Stimulated activated CD4-positive, alpha-beta T cell treated with anti-CD3 and anti-CD28 coated beads, Interleukin-1b, Interleukin-23, amount 100 ng/mL, for 48 hours (primary cell): Measurements from ENCODE around the gene GSTO1.
"Not testable (repeated sequence)": the region's sequence is repeated elsewhere in the genome, so short reads cannot be mapped to it uniquely, and the experiment has no call there.

Source experiments
- DNase-seq: peaks from one replicate; pipeline ENCODE4 v3.0.0-alpha.2; 2020

GSTO1 gene

DNA sequence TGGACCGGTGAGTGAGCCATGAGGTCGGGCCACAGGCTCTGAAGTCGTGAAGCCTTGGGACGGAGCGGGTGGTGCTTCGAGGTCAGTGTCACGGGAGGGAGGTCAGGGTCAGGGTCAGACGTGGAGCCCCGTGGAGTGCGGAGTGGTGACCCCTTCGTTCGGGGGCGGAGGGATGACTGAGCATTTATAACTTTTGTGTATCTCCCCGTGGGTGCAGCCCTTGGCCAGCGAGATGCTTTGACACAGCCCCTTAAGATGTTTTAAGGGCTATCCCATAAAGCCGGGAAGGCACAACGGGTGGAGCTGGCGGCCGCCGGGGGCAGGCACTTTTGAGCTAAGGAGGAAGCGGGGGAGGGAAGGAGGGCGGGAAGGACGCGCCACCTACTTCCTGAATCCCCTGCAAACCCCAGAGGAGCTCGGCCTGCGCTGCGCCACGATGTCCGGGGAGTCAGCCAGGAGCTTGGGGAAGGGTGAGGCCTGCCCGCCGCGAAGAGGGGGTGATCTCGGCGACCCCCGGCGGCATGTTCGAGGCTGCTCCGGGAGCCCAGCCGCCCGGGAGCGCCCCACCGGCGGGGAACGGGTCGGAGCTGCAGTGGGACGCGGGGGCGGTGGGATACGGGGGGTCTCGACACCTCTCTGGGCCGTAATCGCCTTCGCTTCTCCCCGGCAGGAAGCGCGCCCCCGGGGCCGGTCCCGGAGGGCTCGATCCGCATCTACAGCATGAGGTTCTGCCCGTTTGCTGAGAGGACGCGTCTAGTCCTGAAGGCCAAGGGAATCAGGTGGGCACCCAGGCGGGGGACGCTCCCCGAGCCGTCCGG lies at the start of gene GSTO1:
Gene GSTO1 (plus strand): TSS at position 400 of the 818 bp plus-strand sequence. CDS start 37 bp downstream, at position 437.
- peak; percentile 57 for DNase-seq

DNA sequence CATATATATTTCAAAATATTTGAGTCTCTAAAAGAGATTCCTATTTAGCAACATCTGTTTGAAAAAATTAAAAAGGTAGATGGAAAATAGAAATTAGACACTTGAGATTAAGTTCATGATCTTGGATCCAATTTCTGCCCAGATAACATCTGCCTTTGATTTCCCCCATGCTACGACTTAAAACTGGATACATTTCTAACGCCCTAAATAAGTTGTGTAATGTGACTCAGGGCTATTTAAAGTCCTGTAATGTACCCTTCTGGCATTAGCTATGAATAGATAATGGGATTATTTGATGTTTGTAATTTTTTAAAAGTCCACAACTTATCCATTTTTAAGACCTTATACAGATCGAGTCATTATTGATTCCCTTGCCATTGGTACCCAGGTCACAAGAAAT lies 46.0 kb upstream of the GSTO1 start:
- DNase-seq: no peak

DNA sequence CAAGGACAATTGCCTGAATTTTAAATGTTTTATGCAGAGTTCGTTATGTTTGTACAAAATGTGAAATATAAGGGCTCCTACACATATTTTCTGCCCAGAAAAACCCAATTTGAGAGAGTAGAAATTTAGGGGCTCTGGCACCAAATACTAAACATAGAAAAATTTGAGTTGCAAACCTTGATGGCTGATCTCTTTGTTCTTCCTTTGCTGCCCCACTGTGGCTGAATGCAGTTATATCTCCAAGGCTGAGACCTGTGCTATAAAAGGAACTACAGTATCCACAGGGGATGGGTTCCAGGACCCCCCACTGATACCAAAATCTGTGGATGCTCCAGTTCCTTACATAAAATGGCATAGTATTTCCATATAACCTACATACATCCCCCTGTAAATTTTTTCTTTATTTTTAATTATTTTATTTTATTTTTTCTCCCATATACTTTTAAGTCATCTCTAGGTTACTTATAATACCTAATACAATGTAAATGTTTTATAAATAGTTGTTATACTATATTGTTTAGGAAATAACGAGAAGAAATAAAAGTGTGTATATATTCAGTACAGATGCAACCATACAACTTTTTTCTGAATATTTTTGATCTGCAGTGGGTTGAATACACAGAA lies 45.0 kb upstream of the GSTO1 start:
- peak; percentile 14 for DNase-seq

DNA sequence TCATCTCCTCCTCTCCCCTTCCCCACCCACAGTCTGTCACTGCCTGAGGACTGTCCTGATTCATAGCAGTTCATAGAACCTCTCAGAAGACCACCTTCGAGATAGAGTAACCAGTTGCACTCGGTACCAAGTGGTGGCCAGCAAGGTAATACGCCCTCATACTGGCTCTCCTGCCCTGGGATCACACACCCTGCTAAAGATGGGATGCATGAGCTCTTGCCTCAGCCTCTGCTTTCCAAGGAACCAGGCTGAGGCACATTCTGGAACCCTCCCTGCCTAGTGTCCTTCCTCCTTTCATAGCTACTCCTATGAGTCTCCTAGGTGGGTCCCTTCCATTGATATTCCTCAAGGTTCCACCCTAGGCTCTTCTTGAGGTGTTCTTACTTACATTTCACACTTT lies 38.1 kb upstream of the GSTO1 start:
- no peak for DNase-seq

DNA sequence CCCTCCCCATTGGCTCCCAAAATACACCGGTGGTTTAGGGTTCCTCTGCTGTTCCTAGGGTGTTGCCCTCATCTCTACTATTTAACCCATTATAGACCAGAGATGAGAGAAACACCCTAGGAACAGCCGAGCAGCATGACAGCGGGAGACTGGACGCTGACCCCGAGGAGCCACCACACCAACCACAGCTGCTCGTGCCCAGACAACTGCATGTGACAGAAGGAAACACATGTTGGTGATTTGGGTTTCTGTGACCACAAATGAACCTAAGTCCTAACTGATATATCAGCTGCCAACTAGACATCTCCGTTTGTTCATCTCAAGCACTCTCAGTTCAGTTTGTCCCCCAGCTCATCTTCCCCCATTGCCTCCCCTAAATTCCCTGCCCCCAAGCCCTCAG lies 35.9 kb upstream of the GSTO1 start:
- no peak for DNase-seq

DNA sequence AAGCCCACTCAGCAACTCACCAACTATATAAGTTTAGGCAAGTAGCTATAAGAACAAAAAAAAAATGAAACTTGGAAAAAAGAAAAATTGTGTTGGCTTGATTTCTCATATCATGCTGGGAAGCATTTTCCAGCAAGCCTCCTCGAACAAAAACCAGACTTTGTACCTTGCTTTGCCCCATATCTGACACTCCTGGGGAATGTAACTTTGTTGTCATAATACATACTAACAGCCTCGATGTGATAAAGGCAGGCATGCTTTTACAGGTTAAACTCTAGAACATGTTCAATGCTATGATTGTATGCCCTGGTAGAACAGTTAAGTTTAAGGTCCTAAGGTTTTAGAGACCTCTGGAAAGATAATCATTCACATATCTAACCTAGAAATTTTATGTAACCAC lies 34.2 kb upstream of the GSTO1 start:
- no peak for DNase-seq

DNA sequence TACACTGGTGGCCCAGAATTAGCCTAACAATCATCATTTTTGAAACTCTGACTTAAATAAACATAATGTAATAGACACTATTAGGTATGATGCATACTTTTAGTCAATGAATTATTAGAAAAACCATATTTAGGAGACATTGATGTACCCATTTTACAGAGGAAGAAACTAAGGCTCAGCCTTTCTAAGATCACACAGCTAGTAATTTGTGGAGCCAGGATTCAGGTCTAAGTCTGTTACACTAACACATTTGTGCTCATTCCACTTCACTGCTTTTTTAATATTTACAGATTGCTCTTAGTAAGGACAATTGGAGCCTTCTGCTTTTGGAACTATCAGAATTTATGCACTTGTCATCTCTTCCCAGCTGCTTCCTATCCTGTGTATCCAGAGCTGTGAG lies 31.4 kb upstream of the GSTO1 start:
- DNase-seq: no peak

DNA sequence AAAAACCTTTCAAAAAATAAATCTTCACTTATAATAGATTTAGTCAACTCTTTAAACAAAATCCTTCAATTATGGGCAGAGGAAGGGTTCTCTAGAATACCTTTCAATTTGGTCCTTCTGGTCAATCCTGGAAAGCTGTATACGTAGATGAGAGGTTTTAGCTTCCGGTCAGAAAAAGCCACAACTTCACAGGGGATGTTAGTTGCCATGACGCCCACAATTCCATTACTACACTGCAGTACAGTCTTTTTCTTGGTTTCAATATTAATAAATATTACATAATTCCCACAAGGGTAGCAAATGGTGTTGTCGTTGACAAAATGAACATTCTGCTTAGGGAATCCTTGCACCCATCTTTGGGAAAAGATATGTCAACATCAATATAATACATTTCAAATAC lies 24.2 kb upstream of the GSTO1 start:
- no peak for DNase-seq

DNA sequence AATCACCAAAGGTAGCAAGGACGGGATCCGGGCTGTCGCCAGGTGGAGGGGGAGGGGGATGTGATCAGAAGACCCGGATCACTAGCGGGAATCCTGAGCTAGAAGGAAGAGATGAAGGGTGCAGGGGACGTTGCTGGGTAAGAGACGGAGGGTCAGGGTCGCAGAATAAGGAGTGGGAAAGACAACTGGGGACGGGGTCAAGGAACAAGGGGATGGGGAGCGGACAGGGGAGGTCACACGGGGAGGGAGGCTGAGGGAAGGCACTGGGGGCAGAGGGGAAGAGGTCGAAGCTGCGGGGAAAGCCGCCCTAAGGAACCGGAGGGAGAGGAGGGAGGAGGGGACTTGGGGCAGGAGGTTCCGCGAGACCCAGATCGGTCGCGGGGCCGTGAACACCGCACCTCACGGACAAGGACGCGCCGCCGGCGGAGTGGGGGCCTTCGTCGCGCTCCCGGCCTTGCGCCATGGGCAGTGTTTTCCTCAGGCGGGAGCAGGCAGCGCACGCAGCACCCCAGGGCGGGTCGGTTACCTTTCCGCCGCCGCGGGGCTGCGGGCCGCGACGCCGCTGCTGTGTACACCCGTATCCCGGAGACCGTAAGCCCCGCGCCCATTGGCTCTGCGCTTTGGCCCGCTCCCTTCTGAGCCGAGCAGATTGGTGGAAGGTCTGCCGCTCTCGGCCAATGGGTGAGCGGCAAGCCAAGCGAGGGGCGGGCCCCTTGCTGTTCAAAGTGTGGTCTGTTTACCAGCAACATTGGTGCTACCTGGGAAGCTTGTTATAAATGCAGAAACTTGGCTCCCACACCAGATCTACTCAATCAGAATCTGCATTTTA lies 22.7 kb upstream of the GSTO1 start, which contains the start of gene CFAP43:
Gene CFAP43 (minus strand): TSS at position 581 of the 829 bp plus-strand sequence. CDS start 118 bp downstream, at position 463.
- DNase-seq: peak; percentile 99

DNA sequence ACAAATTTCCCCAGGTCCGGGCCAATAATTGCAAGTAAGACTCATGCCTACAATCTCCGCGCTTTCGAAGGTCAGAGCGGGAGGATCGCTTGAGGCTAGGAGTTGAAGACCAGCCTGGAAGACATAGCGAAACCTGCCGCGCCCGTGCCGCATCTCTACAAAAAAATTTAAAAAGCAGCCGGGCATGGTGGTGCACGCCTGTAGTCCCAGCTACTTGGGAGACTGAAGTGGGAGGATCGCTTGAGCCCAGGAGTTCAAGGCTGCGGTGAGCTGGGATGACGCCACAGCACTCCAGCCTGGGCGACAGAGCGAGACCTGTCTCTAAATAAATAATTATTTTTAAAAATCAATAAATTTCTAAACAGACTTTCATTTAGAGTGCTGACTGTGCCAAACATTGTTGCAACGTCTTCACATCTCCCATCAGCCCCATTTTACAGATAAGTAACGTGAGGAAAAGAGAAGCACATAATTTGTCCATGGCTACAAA lies 22.0 kb upstream of the GSTO1 start:
- DNase-seq: peak; percentile 12

DNA sequence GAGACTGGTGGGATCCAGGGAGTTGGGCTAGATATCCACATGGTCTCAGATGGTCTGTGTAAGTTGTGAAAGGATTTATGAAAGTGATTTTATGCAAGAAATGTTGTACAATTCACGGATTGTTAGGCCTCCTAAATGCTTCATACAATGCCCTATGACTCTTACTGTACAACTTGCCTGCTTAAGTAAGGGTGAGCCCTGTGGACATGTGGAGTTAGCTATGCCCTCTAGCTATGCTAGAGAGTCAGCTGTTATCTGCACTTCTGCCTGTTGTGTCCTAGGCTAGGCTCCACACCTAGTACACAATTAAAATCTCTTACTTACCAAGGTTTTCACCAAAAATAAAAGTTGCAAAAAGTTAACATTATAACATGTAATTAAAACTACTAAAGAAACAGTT lies 20.9 kb upstream of the GSTO1 start:
- DNase-seq: no peak

DNA sequence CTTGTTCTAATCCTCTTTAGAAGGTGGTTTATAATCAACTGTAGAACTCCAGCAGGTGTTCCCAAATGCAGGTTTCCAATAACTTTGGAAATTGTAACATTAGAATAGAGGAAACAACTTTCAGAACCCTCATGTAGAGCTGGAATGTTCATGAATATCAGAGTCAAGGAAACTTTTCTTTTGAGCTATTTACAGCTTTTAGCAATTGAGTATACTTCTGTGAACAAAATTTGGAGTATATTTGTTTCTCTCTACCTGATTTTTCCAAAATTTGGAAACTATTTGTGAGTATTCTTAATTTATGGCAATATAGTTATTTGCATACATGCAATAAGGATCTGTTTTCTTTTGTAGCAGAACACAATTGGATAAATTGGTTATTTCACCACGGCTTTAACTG lies 19.8 kb upstream of the GSTO1 start:
- DNase-seq: no peak

DNA sequence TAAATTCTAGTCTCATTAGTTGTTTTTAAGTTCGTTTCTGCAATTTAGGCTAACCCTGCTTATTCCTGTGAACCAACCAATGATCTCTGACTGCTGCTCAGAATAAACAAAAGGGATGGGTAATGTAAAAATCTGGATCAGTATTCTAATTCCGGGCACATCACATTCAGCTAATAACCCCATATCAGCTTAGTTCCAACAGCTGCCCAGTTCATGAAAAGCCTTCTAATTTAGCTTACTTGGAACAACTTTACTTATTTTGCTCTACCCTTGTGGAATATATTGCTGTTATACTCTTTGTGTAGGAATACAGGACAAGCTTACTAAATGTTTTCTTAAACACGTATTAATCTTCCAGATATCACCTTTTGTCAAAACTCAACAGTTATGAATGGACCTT lies 18.9 kb upstream of the GSTO1 start:
- no peak for DNase-seq

DNA sequence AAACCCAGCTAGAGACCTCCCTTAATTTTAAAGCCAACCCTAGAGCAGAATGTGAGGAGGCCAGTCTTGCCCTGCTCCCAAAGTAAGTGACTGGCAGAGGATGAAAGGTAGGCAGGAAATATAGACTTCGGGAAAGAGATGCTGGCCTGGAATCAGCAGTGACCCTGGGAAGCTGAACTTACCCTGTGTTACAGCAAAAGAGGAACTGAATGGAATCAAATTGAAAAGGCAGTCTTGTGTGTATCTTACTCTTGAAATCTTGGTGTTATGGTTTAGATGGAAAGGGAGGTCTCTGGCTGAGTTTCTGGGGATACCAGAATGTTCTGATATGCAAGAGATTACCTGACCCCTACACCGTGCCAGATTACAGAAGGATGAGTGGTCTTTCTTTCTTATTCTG lies 14.6 kb upstream of the GSTO1 start:
- DNase-seq: no peak

DNA sequence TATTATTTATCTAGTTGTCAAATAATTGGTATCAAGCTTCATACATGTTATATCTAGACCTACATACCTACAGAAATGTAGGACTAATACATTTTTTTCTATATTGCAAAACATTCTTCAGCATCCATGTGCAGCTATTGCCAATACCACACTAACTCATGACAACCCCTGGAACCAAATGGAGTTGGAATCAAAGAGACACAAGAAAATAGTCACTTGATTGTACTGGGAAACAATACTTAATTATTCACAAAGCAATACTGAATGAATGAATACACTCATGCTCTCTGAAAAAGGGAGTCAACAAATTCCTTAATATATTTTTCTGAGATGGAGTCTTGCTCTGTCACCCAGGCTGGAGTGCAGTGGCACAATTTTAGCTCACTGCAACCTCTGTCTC lies 12.1 kb upstream of the GSTO1 start:
- DNase-seq: no peak

DNA sequence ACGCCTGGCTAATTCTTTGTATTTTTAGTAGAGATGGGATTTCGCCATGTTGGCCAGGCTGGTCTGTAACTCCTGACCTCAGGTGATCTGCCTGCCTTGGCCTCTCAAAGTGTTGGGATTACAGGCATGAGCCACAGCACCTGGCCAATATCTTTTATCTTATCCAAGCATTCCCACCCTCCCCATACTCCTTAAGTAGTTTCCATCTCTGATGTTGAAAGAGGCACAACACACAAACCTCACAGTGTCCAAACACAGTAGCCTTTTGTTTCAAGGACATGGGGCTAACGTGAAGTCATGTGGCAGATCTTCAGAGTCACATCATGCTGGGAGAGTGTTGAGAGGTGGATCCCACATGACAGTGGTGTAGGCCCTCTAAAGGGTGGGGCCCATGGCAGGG lies 11.7 kb upstream of the GSTO1 start:
- not testable (repeated sequence) for DNase-seq

DNA sequence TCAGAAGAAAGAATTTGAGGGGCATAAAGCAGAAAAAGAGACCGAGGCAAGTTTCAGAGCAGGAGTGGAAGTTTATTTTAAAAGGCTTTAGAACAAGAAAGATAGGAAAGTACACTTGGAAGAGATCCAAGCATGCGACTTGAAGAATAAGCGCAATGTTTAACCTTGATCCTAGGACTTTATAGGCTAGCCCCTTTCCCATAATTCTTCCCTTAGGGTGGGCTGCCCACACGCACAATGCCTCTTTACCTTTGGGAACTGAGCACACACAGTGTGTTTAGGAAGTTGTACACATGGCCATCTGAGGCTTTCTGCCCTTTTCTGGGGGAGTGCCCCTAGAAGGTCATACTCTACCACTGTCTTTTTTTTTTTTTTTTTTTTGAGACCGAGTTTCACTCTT lies 11.2 kb upstream of the GSTO1 start:
- DNase-seq: no peak

DNA sequence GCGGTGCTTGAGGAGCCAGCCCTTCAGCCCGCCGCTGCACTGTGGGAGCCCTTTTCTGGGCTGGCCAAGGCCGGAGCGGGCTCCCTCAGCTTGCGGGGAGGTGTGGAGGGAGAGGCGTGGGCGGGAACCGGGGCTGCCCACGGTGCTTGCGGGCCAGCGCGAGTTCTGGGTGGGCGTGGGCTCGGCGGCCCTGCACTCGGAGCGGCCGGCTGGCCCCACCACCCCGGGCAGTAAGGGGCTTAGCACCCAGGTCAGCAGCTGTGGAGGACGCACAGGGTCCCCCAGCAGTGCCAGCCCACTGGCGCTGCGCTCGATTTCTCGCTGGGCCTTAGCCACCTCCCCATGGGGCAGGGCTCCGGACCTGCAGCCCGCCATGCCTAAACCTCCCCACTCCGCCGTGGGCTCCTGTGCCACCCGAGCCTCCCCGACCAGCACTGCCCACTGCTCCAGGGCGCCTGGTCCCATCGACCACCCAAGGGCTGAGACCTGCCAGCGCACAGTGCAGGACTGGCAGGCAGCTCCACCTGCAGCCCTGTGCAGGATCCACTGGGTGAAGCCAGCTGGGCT lies 9.5 kb upstream of the GSTO1 start:
- DNase-seq: no peak

DNA sequence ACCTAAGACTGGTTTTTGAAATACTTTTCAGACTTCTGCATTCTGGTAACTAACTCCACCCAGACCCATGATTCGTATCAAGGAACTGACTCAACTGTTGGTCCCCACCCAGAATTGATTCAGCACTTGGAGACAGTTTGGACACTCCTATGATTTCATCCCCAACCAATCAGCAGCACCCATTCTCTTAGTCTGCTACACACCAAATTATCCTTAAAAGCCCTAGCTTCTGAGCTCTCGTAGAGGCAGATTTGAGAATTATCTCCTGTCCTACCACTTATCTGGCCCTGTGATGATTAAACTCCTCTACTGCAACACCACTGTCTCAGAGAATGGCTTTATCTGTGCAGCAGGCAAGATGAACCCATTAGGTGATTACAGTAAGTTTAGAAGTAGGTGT lies 7.7 kb upstream of the GSTO1 start:
- DNase-seq: peak; percentile 38

DNA sequence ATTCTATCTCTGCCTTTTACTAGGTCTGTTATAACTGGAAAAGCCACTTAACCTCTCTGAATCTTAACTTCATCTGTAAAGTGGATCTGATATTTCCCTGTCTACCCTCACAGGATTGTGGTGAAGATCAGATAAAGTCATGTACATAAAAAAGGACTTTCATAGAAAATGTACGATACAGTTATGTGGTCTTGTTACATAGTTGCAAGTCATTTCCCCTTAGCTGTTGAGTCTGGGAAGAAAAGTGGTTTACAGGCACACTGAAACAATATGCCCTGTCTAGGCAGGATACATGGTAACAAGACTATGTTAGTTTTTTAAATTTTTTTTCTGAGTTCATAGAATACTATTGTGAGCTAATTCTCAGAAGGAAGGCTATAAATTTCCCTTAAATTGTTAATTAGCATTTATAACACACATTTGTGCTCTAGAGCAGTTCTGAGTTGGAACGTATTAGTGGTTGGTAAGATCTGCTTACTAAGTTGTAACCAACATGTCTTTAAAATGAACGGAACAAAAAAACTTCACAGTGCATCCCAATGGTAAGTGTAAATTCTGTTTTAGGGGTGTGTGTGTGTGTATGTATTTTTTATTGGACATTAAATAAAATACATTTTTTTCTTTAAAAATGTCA lies 7.1 kb upstream of the GSTO1 start:
- DNase-seq: no peak

DNA sequence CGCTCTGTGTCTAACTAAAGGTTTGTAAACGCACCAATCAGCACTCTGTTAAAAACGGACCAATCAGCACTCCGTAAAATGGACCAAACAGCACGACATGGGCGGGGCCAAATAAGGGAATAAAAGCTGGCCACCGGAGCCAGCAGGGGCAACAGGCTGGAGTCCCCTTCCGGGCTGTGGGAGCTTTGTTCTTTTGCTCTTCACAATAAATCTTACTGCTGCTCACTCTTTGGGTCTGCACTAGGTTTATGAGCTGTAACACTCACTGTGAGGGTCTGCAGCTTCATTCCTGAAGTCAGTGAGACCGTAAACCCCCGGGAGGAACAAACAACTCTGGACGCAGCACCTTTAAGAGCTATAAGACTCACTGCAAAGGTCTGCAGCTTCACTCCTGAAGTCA lies 5.8 kb upstream of the GSTO1 start:
- not testable (repeated sequence) for DNase-seq

DNA sequence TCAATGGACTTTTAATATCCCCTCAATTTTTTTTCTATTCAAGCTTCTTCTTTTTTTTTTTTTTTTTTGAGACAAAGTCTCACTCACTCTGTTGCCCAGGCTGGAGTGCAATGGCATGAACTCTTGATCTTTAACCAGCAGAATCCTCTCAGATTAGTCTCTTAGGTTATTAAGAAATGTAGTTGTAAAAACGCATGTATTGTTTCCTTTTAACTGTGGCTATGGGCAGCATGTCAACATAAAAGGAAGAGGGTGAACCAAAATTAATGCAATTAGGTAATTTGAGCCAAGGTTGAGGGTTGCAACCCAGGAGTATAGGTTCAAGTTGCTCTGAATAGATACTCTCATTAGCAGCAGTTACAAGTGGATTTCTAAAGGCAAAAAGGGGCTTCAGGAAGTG lies 4.3 kb upstream of the GSTO1 start:
- DNase-seq: no peak

DNA sequence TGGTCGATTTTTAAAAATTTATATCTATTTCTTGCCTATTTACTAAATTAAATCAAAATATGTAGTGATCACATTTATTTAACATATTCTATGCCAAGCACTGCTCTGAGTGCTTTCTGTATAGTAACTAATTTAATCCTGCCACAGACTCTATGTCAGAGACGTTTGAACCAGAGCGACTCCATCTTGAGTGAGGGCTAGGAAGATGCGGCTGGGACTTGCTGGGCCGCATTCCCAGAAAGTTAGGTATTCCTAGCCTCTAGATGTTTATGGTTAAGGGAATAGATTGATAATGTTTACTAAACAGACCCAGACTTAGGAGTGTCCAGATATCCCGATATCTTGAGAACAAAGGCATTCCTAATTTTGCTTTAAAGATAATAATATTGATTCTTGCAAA lies 3.2 kb upstream of the GSTO1 start:
- DNase-seq: no peak
